RWPE2 (cell line): ENCODE results near the gene TRIM68.
A peak's percentile ranks its signal among the peaks of the same experiment; 100 is the strongest.

ENCODE experiments used
- ATAC-seq: fragments of 200-7000 bp; cut with Tn5 transposase; 3 replicates; pipeline ENCODE4 v1.9.1; 2021; ENCODE audit warnings: low read depth
- DNase-seq: peaks from one replicate; pipeline ENCODE4 v3.0.0-alpha.2; 2020; ENCODE audit warnings: low spot score
- H3K27ac ChIP-seq: fragments of 450-650 bp; 2 replicates; pipeline ENCODE4 v1.5.1; 2017; ENCODE audit warnings: mild to moderate bottlenecking; ENCODE audit not compliant: poor library complexity, severe bottlenecking
- H3K27me3 ChIP-seq: fragments of 250-450 bp; sonication (Bioruptor Pico); 2 replicates; pipeline ENCODE4 v1.5.1; 2021; ENCODE audit warnings: mild to moderate bottlenecking, moderate library complexity; ENCODE audit not compliant: insufficient read depth, poor library complexity, severe bottlenecking
- H3K36me3 ChIP-seq: fragments of 250-450 bp; sonication (Bioruptor Pico); 2 replicates; pipeline ENCODE4 v1.5.1; 2020; ENCODE audit warnings: low read depth, mild to moderate bottlenecking, moderate library complexity
- H3K4me1 ChIP-seq: fragments of 250-450 bp; sonication (Bioruptor Pico); 2 replicates; pipeline ENCODE4 v1.5.1; 2021; ENCODE audit warnings: mild to moderate bottlenecking, moderate library complexity; ENCODE audit not compliant: insufficient read depth, poor library complexity, severe bottlenecking
- H3K4me3 ChIP-seq: fragments of 250-450 bp; sonication (Bioruptor Pico); 2 replicates; pipeline ENCODE4 v1.5.1; 2021; ENCODE audit warnings: mild to moderate bottlenecking, moderate library complexity; ENCODE audit not compliant: severe bottlenecking
- H3K9me3 ChIP-seq: fragments of 250-450 bp; sonication (Bioruptor Pico); 2 replicates; pipeline ENCODE4 v1.5.1; 2021; ENCODE audit warnings: mild to moderate bottlenecking, moderate library complexity; ENCODE audit not compliant: severe bottlenecking
- CTCF ChIP-seq: fragments of 450-650 bp; IDR thresholded peaks from one replicate; pipeline ENCODE4 v1.5.1; 2017; ENCODE audit warnings: mild to moderate bottlenecking, moderate library complexity; ENCODE audit not compliant: poor library complexity, severe bottlenecking

The TRIM68 gene

GRCh38 chr11:4644233-4644632 lies 36.2 kb upstream of the TRIM68 start:
- Histone ChIP-seq H3K4me1 (no peaks in the 10 kb centered on the region), H3K9me3 (no peaks in the 10 kb centered on the region), H3K27ac (no peak overlapping the region), H3K27me3 (no peaks in the 10 kb centered on the region), H3K4me3 (no peak overlapping the region), H3K36me3 (no peaks in the 10 kb centered on the region)
- TF ChIP-seq CTCF, result no peak
- 0 out of 3 replicates have a peak, but pooled peaks have one; percentile 29 for ATAC-seq
- no peak for DNase-seq

GRCh38 chr11:4643682-4644081 lies 35.7 kb upstream of the TRIM68 start, which contains the start of gene OR51E1:
Gene OR51E1 (plus strand): TSS chr11:4643982. CDS start chr11:4652527, 8,545 bp downstream.
- DNase-seq, result no peak
- H3K27ac ChIP-seq, result no peak within 1 kb of the TSS
- H3K9me3 ChIP-seq, result no peaks in the 10 kb centered on the region
- no peaks in the 10 kb centered on the region for H3K27me3 ChIP-seq
- H3K4me3 ChIP-seq, result no peak within 1 kb of the TSS
- no peaks in the 10 kb centered on the region for H3K36me3 ChIP-seq
- TF ChIP-seq CTCF, result no peak
- ATAC-seq, result no peak
- no peaks in the 10 kb centered on the region for H3K4me1 ChIP-seq

- DNase-seq (no peak), ATAC-seq (no peak)
- Histone ChIP-seq H3K36me3 (no peaks in the 10 kb centered on the region), H3K9me3 (no peaks in the 10 kb centered on the region), H3K27me3 (no peaks in the 10 kb centered on the region), H3K4me3 (no peak overlapping the region), H3K4me1 (no peaks in the 10 kb centered on the region), H3K27ac (no peak overlapping the region)
- TF ChIP-seq CTCF, result no peak
Observed at GRCh38 chr11:4643076-4643475, 35.0 kb upstream of the TRIM68 start.

- H3K4me1 ChIP-seq, result no peaks in the 10 kb centered on the region
- no peaks in the 10 kb centered on the region for H3K27me3 ChIP-seq
- H3K4me3 ChIP-seq, result no peak overlapping the region
- H3K9me3 ChIP-seq, result no peaks in the 10 kb centered on the region
- H3K36me3 ChIP-seq, result no peaks in the 10 kb centered on the region
- no peak for ATAC-seq
- no peak overlapping the region for H3K27ac ChIP-seq
- no peak for DNase-seq
- TF ChIP-seq CTCF, result no peak
Observed at GRCh38 chr11:4642043-4642442, 34.0 kb upstream of the TRIM68 start.

- TF ChIP-seq CTCF, result no peak
Observed at GRCh38 chr11:4641501-4641900, 33.5 kb upstream of the TRIM68 start.

More at GRCh38 chr11:4641501-4641900, 33.5 kb upstream of the TRIM68 start:
- no peak overlapping the region for H3K27ac ChIP-seq
- DNase-seq (no peak), ATAC-seq (no peak; the same call in 2 of the 3 replicates)
- no peaks in the 10 kb centered on the region for H3K36me3 ChIP-seq
- no peaks in the 10 kb centered on the region for H3K27me3 ChIP-seq
- H3K9me3 ChIP-seq, result no peaks in the 10 kb centered on the region
- no peaks in the 10 kb centered on the region for H3K4me1 ChIP-seq
- no peak overlapping the region for H3K4me3 ChIP-seq
